Cardiac muscle cell (in vitro differentiated cells and primary cell): ENCODE measurements around the gene TIGAR. TPM values are rescaled to one million over a fixed set of nuclear protein-coding genes. Genes with fewer than 3 reads are reported as not detected.

ENCODE experiments used
- DNase-seq, 2 donors: peaks; one replicate each; pipeline versions ENCODE4 v3.0.0 to v3.0.0-alpha.2; 2010 to 2017; ENCODE audit warnings: low read depth in 1 of 2, low spot score in 1 of 2
- H3K27ac ChIP-seq: fragments of 200-600 bp; sonication (generic); 2 replicates; pipeline ENCODE4 v1.5.1; 2016
- H3K27me3 ChIP-seq: fragments of 200-600 bp; sonication (generic); 2 replicates; pipeline ENCODE4 v1.6.0; 2016; ENCODE audit warnings: control low read depth
- H3K36me3 ChIP-seq: fragments of 200-600 bp; sonication (generic); 2 replicates; pipeline ENCODE4 v1.5.1; 2016; ENCODE audit warnings: control low read depth
- H3K4me1 ChIP-seq: fragments of 200-600 bp; sonication (generic); 2 replicates; pipeline ENCODE4 v1.8.1; 2017; ENCODE audit warnings: low read depth, mild to moderate bottlenecking, mixed run types
- H3K4me3 ChIP-seq: fragments of 200-600 bp; sonication (generic); 2 replicates; pipeline ENCODE4 v1.5.1; 2016; ENCODE audit warnings: mild to moderate bottlenecking
- H3K9me3 ChIP-seq: fragments of 200-600 bp; sonication (generic); 2 replicates; pipeline ENCODE4 v1.5.1; 2017; ENCODE audit warnings: low read depth, mild to moderate bottlenecking, control low read depth
- polyA plus RNA-seq: library from polyadenylated mRNA; unstranded; fragments of >200 nt; fragmentation: Nextera tagmentation; extraction: Ambion mirVana; gene quantifications from 2 replicates; pipeline ENCODE4 v1.2.1, GENCODE V29; 2016
- total RNA-seq: library from RNA; depleted of rRNA; stranded (reverse); fragments of >200 nt; gene quantifications from 2 replicates; pipeline ENCODE4 v1.2.3, GENCODE V29; 2016
- TF ChIP-seq, protein P1 (sequence below): IDR thresholded peaks from 2 replicates; pipeline ENCODE4 v1.5.1; 2012; ENCODE audit warnings: low read depth, mild to moderate bottlenecking, low read length

TIGAR gene
- total and polyA plus RNA-seq, 2 experiments from 2014 or later: 2.7 to 16.4 TPM

DNA sequence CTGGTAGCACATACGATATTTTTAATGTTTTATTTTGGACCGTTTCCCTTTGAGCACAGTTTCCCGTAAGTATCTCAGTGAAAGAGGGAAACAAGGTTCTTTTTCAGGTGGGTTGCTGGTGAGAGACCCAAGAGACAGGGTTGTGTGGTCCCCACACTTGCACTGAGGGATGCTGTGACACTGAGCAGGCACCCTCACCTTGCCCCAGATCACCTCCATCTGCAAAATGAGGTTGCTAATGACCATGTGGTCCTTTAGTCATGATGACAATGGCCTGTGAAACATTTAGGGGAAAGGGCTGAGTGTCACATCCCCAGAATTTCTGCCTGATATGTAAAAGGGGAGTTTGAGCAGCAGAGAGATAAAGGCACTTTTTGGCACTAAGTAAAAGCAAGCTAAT lies 43.2 kb upstream of the TIGAR start:
- Histone ChIP-seq H3K9me3 (no peaks in the 10 kb centered on the region), H3K36me3 (peaks cover under 1% of the 10 kb centered on the region), H3K27ac (peak overlapping the region; percentile 46), H3K27me3 (peaks cover under 1% of the 10 kb centered on the region), H3K4me1 (peaks cover 40% of the 10 kb centered on the region), H3K4me3 (no peak overlapping the region)
- DNase-seq: no peak
- TF ChIP-seq, protein P1, sequence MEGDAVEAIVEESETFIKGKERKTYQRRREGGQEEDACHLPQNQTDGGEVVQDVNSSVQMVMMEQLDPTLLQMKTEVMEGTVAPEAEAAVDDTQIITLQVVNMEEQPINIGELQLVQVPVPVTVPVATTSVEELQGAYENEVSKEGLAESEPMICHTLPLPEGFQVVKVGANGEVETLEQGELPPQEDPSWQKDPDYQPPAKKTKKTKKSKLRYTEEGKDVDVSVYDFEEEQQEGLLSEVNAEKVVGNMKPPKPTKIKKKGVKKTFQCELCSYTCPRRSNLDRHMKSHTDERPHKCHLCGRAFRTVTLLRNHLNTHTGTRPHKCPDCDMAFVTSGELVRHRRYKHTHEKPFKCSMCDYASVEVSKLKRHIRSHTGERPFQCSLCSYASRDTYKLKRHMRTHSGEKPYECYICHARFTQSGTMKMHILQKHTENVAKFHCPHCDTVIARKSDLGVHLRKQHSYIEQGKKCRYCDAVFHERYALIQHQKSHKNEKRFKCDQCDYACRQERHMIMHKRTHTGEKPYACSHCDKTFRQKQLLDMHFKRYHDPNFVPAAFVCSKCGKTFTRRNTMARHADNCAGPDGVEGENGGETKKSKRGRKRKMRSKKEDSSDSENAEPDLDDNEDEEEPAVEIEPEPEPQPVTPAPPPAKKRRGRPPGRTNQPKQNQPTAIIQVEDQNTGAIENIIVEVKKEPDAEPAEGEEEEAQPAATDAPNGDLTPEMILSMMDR: no peak

DNA sequence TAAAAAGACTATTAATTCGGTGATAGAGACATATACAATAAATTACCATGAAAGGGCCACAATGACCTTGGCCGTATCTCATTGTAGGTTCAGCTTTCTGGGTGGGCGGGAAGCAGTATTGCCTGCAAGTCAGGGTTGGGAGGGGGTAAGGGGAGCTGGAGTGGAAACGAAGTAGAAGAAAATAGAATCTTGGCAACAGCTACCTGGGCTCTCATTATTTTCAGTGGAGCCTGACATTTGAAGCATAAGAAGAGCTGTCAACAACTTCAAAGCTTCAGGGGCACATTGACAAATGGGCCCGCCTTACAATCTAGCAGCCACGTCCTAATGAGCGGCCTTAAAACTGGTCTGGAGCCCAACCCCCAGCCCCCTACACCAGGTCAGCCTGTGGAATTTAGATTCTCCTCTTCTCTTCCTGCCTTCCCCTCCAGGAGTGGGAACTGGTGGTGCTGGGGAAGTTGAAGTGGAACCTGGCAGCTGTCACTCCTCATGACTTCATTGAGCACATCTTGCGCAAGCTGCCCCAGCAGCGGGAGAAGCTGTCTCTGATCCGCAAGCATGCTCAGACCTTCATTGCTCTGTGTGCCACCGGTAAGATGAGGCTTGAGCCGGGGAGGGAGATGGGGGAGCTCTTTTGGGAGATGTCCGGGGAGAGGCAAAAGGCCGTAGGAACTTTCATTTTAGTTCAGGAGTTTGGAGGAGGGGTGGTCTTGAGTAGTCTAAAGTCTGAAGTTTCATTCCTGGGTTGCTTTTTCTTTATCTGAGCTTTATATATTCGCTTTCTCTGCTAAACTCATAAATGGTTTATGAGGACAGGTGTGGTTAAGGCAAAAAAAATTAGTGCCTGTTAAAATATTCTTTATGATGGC lies 42.5 kb upstream of the TIGAR start:
- TF ChIP-seq, protein P1: no peak
- peaks cover 40% of the 10 kb centered on the region for H3K4me1 ChIP-seq
- no peaks in the 10 kb centered on the region for H3K27me3 ChIP-seq

DNA sequence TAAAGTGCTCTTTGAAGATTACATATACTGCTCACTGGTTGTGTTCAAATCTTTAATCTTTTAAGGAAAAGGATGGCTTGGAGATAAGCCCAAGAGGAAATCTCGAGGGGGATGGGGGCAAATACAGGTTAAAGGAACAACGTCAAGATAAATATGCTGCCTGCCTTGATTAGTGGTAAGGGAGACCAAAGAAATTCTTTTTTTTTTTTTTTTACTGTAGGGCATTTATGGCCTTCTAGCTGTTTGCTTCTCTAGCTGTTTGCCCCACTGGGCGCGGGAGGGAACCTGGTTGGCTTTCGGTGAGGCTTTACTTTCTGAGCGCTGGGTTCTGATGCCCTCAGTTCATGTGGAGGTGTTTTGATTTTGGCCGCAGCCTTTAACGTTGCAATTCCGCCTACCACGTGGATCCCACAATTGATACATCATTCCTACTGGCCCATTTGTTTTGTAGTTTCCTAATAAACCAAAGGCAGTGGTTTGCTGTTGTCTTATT lies 41.8 kb upstream of the TIGAR start:
- H3K36me3 ChIP-seq: peaks cover 10% of the 10 kb centered on the region
- no peaks in the 10 kb centered on the region for H3K27me3 ChIP-seq
- H3K27ac ChIP-seq: no peak overlapping the region
- TF ChIP-seq, protein P1: no peak
- peaks cover 40% of the 10 kb centered on the region for H3K4me1 ChIP-seq
- H3K9me3 ChIP-seq: no peaks in the 10 kb centered on the region
- DNase-seq: no peak
- H3K4me3 ChIP-seq: no peak overlapping the region

More for the DNA sequence above, 42.5 kb upstream of the TIGAR start:
- H3K36me3 ChIP-seq: peaks cover 4% of the 10 kb centered on the region
- H3K4me3 ChIP-seq: no peak overlapping the region
- H3K9me3 ChIP-seq: no peaks in the 10 kb centered on the region
- peak overlapping the region; percentile 46 for H3K27ac ChIP-seq
- DNase-seq: peak in 1 of 2 donors; percentile 64

DNA sequence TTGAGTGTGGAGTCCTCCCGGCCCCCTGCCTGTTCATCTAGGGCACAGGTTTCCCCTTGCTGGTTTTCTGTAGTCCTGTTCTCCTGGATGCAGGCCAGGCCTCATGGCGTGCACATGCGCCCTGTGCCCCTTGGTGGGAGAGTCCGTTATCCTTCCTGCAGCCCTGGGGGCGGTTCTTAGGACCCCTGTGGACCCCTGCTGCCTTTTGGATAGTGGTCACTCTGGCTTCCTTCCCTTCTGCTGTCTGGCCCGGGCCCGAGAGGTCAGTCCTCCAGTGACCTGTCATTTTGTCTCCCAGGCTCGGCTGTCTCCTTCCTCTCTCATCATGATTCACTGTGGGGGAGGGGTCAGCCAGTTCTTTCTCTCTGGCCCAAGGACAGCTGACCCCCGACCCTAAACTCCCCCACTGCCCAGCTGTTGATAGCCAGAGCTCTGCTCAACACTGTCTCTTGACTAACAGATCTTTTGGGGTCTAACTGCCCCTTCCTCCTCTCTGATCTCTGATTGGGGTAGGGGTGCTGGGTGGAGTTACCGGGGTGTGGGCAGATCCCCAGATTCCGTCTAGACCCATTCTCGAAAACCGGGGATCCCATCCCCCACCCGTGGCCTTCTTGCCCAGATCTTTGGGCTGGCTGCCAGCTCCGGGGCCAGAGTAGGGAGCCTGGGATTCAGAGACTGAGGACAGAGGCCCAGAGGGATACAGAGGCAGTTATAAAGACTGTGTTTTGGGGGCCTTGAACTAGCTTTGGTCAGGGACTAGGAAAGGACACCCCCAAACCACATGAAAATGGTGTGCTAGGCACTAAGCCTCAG lies 40.5 kb upstream of the TIGAR start:
- no peaks in the 10 kb centered on the region for H3K27me3 ChIP-seq

DNA sequence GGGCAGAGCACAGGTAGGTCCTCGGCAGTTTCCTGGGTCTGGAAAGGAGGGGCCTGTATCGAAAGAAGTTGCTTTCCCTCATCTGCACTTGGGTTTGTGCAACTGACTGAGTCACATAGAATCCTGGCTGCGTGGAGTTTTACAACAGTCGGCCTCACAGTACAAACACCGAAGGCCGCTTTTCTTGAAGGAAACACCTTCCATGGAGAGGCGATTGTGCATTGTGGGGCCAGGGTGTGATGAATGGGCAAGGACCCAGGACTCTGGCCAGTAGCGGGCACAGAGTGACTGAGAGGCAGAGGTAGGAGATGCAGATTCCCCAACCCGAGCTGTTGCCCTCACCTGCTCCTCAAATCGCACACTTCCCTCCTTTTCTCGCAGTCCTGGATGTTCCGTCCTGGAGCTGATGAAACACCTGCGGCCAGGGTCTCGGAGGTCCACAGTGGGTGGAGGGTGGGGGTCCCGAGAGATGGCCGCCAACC lies 39.8 kb upstream of the TIGAR start:
- H3K4me1 ChIP-seq: peaks cover 40% of the 10 kb centered on the region
- no peak overlapping the region for H3K27ac ChIP-seq
- no peaks in the 10 kb centered on the region for H3K27me3 ChIP-seq
- H3K9me3 ChIP-seq: no peaks in the 10 kb centered on the region
- DNase-seq: peak in 1 of 2 donors; percentile 43
- TF ChIP-seq, protein P1: no peak
- peaks cover 24% of the 10 kb centered on the region for H3K36me3 ChIP-seq
- H3K4me3 ChIP-seq: no peak overlapping the region

More for the DNA sequence above, 40.5 kb upstream of the TIGAR start:
- no peak overlapping the region for H3K27ac ChIP-seq
- no peaks in the 10 kb centered on the region for H3K9me3 ChIP-seq
- H3K36me3 ChIP-seq: peaks cover 18% of the 10 kb centered on the region
- peaks cover 40% of the 10 kb centered on the region for H3K4me1 ChIP-seq
- DNase-seq: peak in 1 of 2 donors; percentile 25
- TF ChIP-seq, protein P1: no peak
- H3K4me3 ChIP-seq: no peak overlapping the region
